Liver (tissue), 9 donors: ENCODE results near the gene ATP2B2. TPM values are rescaled to one million over a fixed set of nuclear protein-coding genes. Genes with fewer than 3 reads are reported as not detected.

ENCODE experiments used
- DNase-seq: peaks from one replicate; pipeline ENCODE4 v3.0.0-alpha.2; 2017; ENCODE audit warnings: low spot score
- H3K27ac ChIP-seq, 2 donors: one replicate each; pipeline ENCODE4 v1.7.0; 2013; ENCODE audit warnings: inconsistent platforms in 2 of 2, low read length in 2 of 2, control low read depth in 1 of 2, low read depth in 1 of 2, mild to moderate bottlenecking in 1 of 2
- H3K27me3 ChIP-seq, 4 donors: one replicate each; pipeline versions ENCODE4 v1.6.1 to v1.7.0; 2013; ENCODE audit warnings: low read length in 3 of 4, inconsistent platforms in 1 of 4, mild to moderate bottlenecking in 1 of 4, moderate library complexity in 1 of 4; ENCODE audit not compliant: control insufficient read depth in 4 of 4, insufficient read depth in 4 of 4
- H3K36me3 ChIP-seq, 4 donors: one replicate each; pipeline versions ENCODE4 v1.6.1 to v1.7.0; 2013; ENCODE audit warnings: low read length in 3 of 4, mild to moderate bottlenecking in 3 of 4, low read depth in 1 of 4, moderate library complexity in 1 of 4; ENCODE audit not compliant: control insufficient read depth in 4 of 4, insufficient read depth in 3 of 4
- H3K4me1 ChIP-seq, 4 donors: one replicate each; pipeline versions ENCODE4 v1.6.1 to v1.7.0; 2013; ENCODE audit warnings: low read length in 3 of 4, mild to moderate bottlenecking in 3 of 4, moderate library complexity in 1 of 4; ENCODE audit not compliant: control insufficient read depth in 4 of 4, insufficient read depth in 4 of 4
- H3K4me3 ChIP-seq, 3 donors: one replicate each; pipeline versions ENCODE4 v1.6.1 to v1.7.0; 2013; ENCODE audit warnings: low read length in 3 of 3, control low read depth in 1 of 3, low read depth in 1 of 3, mild to moderate bottlenecking in 1 of 3
- H3K9ac ChIP-seq, 2 donors: one replicate each; pipeline ENCODE4 v1.7.0; 2013; ENCODE audit warnings: low read length in 2 of 2, mild to moderate bottlenecking in 2 of 2, moderate library complexity in 2 of 2, control low read depth in 1 of 2, low read depth in 1 of 2
- H3K9me3 ChIP-seq, 4 donors: one replicate each; pipeline versions ENCODE4 v1.6.1 to v1.7.0; 2013; ENCODE audit warnings: low read length in 3 of 4; ENCODE audit not compliant: control insufficient read depth in 4 of 4
- EGR1 ChIP-seq, 2 donors: IDR thresholded peaks; 2 replicates each; pipeline ENCODE4 v1.6.1; 2016 to 2018; ENCODE audit warnings: antibody characterized with exemption in 2 of 2, low read depth in 2 of 2
- FOXA1 ChIP-seq: IDR thresholded peaks from 2 replicates; pipeline ENCODE4 v1.6.1; 2016; ENCODE audit warnings: antibody characterized with exemption
- FOXA2 ChIP-seq: IDR thresholded peaks from 2 replicates; pipeline ENCODE4 v1.6.1; 2016; ENCODE audit warnings: antibody characterized with exemption
- GABPA ChIP-seq, 2 donors: IDR thresholded peaks in 1 of 2; conservative IDR thresholded peaks in 1 of 2; 2 replicates each; pipeline ENCODE4 v1.6.1; 2016; ENCODE audit warnings: antibody characterized with exemption in 2 of 2, mild to moderate bottlenecking in 1 of 2, moderate library complexity in 1 of 2
- HNF4A ChIP-seq, 2 donors: conservative IDR thresholded peaks; 2 replicates each; pipeline ENCODE4 v1.6.1; 2016; ENCODE audit warnings: antibody characterized with exemption in 2 of 2, mild to moderate bottlenecking in 2 of 2
- HNF4G ChIP-seq: IDR thresholded peaks from 2 replicates; pipeline ENCODE4 v1.6.1; 2016; ENCODE audit warnings: antibody characterized with exemption
- JUND ChIP-seq, 2 donors: IDR thresholded peaks; 2 replicates each; pipeline ENCODE4 v1.6.1; 2016; ENCODE audit warnings: antibody characterized with exemption in 2 of 2
- MAX ChIP-seq: IDR thresholded peaks from 2 replicates; pipeline ENCODE4 v1.6.1; 2016; ENCODE audit warnings: antibody characterized with exemption
- NR2F2 ChIP-seq: IDR thresholded peaks from 2 replicates; pipeline ENCODE4 v1.6.1; 2016; ENCODE audit warnings: antibody characterized with exemption
- RAD21 ChIP-seq, 2 donors: IDR thresholded peaks; 2 replicates each; pipeline ENCODE4 v1.6.1; 2016; ENCODE audit warnings: antibody characterized with exemption in 2 of 2, mild to moderate bottlenecking in 2 of 2
- REST ChIP-seq: IDR thresholded peaks from 2 replicates; pipeline ENCODE4 v1.6.1; 2016; ENCODE audit warnings: antibody characterized with exemption, mild to moderate bottlenecking
- RXRA ChIP-seq, 2 donors: IDR thresholded peaks; 2 replicates each; pipeline ENCODE4 v1.6.1; 2017 to 2018; ENCODE audit warnings: antibody characterized with exemption in 2 of 2, mild to moderate bottlenecking in 1 of 2
- SP1 ChIP-seq: IDR thresholded peaks from 2 replicates; pipeline ENCODE4 v1.6.1; 2018; ENCODE audit warnings: antibody characterized with exemption, mild to moderate bottlenecking
- TAF1 ChIP-seq: conservative IDR thresholded peaks from 2 replicates; pipeline ENCODE4 v1.6.1; 2016; ENCODE audit warnings: antibody characterized with exemption, mild to moderate bottlenecking
- YY1 ChIP-seq: IDR thresholded peaks from 2 replicates; pipeline ENCODE4 v1.6.1; 2016; ENCODE audit warnings: antibody characterized with exemption, mild to moderate bottlenecking
- ZBTB33 ChIP-seq: IDR thresholded peaks from 2 replicates; pipeline ENCODE4 v1.6.1; 2016; ENCODE audit warnings: antibody characterized with exemption
- WGBS: extraction: QIAGEN DNeasy Blood & Tissue Kit; methylation state at CpG from one replicate; pipeline ENCODE4 v1.1.7; 2013; 5-methylcytosine and 5-hydroxymethylcytosine counted together
- polyA plus RNA-seq, 2 donors: library from polyadenylated mRNA; stranded (reverse) in 1 of 2; unstranded in 1 of 2; fragments of 200-250 nt in 1 of 2; fragments of >200 nt in 1 of 2; fragmentation: Nextera tagmentation in 1 of 2; extraction: Ambion mirVana in 1 of 2; gene quantifications; one replicate each; pipeline versions ENCODE4 v1.2.1 to v1.2.3, GENCODE V29; 2013 to 2015
- total RNA-seq, 2 donors: library from RNA; depleted of rRNA; stranded (reverse); fragments of >200 nt; gene quantifications; one replicate each; pipeline ENCODE4 v1.2.3, GENCODE V29; 2014
- donor health status: healthy.
- donor health status: healthy.
- donor health status: healthy.
- donor health status: healthy.
- donor health status: healthy.

The ATP2B2 gene
- total and polyA plus RNA-seq, 4 donors = 10.4 to 27.8 (median 20.7) TPM

GRCh38 chr3:10510743-10511432, 5.5 kb upstream of the ATP2B2 start:
- H3K36me3 ChIP-seq = no peaks in the 10 kb centered on the region
- H3K4me1 ChIP-seq = peaks cover 17 to 57% (median 34%) of the 10 kb centered on the region in 4 donors
- DNase-seq = no peak
- no peak overlapping the region for H3K9ac ChIP-seq
- no peaks in the 10 kb centered on the region for H3K27me3 ChIP-seq
- H3K4me3 ChIP-seq = no peak overlapping the region
- WGBS = 91% methylated on average over 6 of the region's 6 CpGs
- H3K9me3 ChIP-seq = no peaks in the 10 kb centered on the region
- TF ChIP-seq YY1 = no peak
- no peak for TF ChIP-seq SP1
- TF ChIP-seq RXRA (IDR thresholded peaks at IDR 0.05) = no peak
- TF ChIP-seq MAX = no peak
- TF ChIP-seq NR2F2 = no peak
- TF ChIP-seq REST = no peak
- TF ChIP-seq FOXA2 = no peak
- no peak for TF ChIP-seq HNF4A (conservative IDR thresholded peaks at IDR 0.05)
- no peak for TF ChIP-seq FOXA1
- TF ChIP-seq RAD21 (IDR thresholded peaks at IDR 0.05) = no peak
- TF ChIP-seq JUND (IDR thresholded peaks at IDR 0.05) = no peak
- TF ChIP-seq TAF1 = no peak
- no peak overlapping the region for H3K27ac ChIP-seq

GRCh38 chr3:10510086-10510742, 4.8 kb upstream of the ATP2B2 start:
- TF ChIP-seq RAD21 (IDR thresholded peaks at IDR 0.05) (no peak), ZBTB33 (no peak), HNF4G (no peak), NR2F2 (no peak), YY1 (no peak), GABPA (IDR thresholded peaks at IDR 0.05 in 1 of 2, conservative IDR thresholded peaks at IDR 0.05 in 1 of 2) (no peak), EGR1 (IDR thresholded peaks at IDR 0.05; ENCODE audit: low read depth in 2 of 2) (no peak), RXRA (IDR thresholded peaks at IDR 0.05) (no peak)
- H3K9me3 ChIP-seq = no peaks in the 10 kb centered on the region
- no peaks in the 10 kb centered on the region for H3K27me3 ChIP-seq
- no peak overlapping the region for H3K9ac ChIP-seq
- no peak overlapping the region for H3K4me3 ChIP-seq
- no peaks in the 10 kb centered on the region for H3K36me3 ChIP-seq
- 85% methylated on average over 10 of the region's 10 CpGs for WGBS
- no peak overlapping the region for H3K27ac ChIP-seq
- DNase-seq = no peak
- H3K4me1 ChIP-seq = peaks cover 14 to 51% (median 35%) of the 10 kb centered on the region in 4 donors
